PC-9 (cell line): ENCODE measurements around the gene CCDC150. TPM values are rescaled to one million over a fixed set of nuclear protein-coding genes. Genes with fewer than 3 reads are reported as not detected.

Experiments used
- BruUV-seq: library from RNA; stranded (reverse); fragments of 400-500 nt; replicated peaks from 2 replicates; lab custom pipeline; 2021; lab: Mats Ljungman, UMichigan
- CTCF ChIA-PET: fragments of 300-600 bp; sonication (Branson Sonifier 250); formaldehyde crosslinking; loops from one replicate; lab custom pipeline; 2022; ENCODE audit warnings: antibody characterized with exemption; lab: Charles Lee
- POLR2A ChIA-PET: fragments of 300-600 bp; sonication (Branson Sonifier 250); formaldehyde crosslinking; loops from one replicate; lab custom pipeline; 2022; ENCODE audit warnings: antibody characterized with exemption; ENCODE audit not compliant: unreplicated experiment; lab: Charles Lee
- DNase-seq, 2 experiments: peaks; one replicate each; pipeline versions ENCODE4 v3.0.0 to v3.0.0-alpha.2; 2015 to 2022; ENCODE audit warnings: mixed read lengths in 1 of 2
- H2AFZ ChIP-seq: fragments of 200-600 bp; sonication (generic); 2 replicates; pipeline ENCODE4 v1.8.1; 2017; ENCODE audit warnings: antibody characterized with exemption
- H3F3A ChIP-seq: fragments of 200-600 bp; sonication (generic); 2 replicates; pipeline ENCODE4 v1.8.1; 2017; ENCODE audit warnings: antibody characterized with exemption, mild to moderate bottlenecking, low read depth; ENCODE audit not compliant: insufficient read depth
- H3K27ac ChIP-seq: fragments of 200-600 bp; sonication (generic); 2 replicates; pipeline ENCODE4 v1.6.1; 2016; ENCODE audit warnings: mixed run types
- H3K27me3 ChIP-seq: fragments of 200-600 bp; sonication (generic); 2 replicates; pipeline ENCODE4 v1.6.1; 2016; ENCODE audit warnings: low read depth, mixed run types; ENCODE audit not compliant: insufficient read depth
- H3K36me3 ChIP-seq: fragments of 200-600 bp; sonication (generic); 2 replicates; pipeline ENCODE4 v1.6.1; 2016; ENCODE audit warnings: low read depth, mixed run types
- H3K4me1 ChIP-seq: fragments of 200-600 bp; sonication (generic); replicated peaks from 2 replicates; pipeline ENCODE4 v1.6.1; 2016; ENCODE audit warnings: mixed run types; ENCODE audit not compliant: insufficient read depth
- H3K4me2 ChIP-seq: fragments of 200-600 bp; sonication (generic); 2 replicates; pipeline ENCODE4 v1.6.1; 2017; ENCODE audit warnings: mixed run types
- H3K4me3 ChIP-seq: fragments of 200-600 bp; sonication (generic); 2 replicates; pipeline ENCODE4 v1.6.1; 2016; ENCODE audit warnings: mixed run types
- H3K79me2 ChIP-seq: fragments of 200-600 bp; sonication (generic); 2 replicates; pipeline ENCODE4 v1.6.1; 2017; ENCODE audit warnings: low read depth, mixed run types
- H3K9me2 ChIP-seq: fragments of 200-600 bp; sonication (generic); 2 replicates; pipeline ENCODE4 v1.8.1; 2017; ENCODE audit warnings: mild to moderate bottlenecking; ENCODE audit not compliant: insufficient read depth
- H3K9me3 ChIP-seq: fragments of 200-600 bp; sonication (generic); 2 replicates; pipeline ENCODE4 v1.8.1; 2016; ENCODE audit warnings: low read depth; ENCODE audit not compliant: insufficient read depth
- H4K20me1 ChIP-seq: fragments of 200-600 bp; sonication (generic); 2 replicates; pipeline ENCODE4 v1.8.1; 2017; ENCODE audit not compliant: insufficient read depth
- CTCF ChIP-seq: fragments of 200-600 bp; sonication (generic); conservative IDR thresholded peaks from 2 replicates; pipeline ENCODE4 v1.6.1; 2017; ENCODE audit warnings: mixed run types, antibody characterized with exemption, mild to moderate bottlenecking, moderate library complexity
- EZH2 ChIP-seq: fragments of 200-600 bp; sonication (generic); IDR thresholded peaks from 2 replicates; pipeline ENCODE4 v1.8.0; 2017; ENCODE audit warnings: antibody characterized with exemption, low read depth
- intact Hi-C: fragments of 100-400 bp; cut with micrococcal nuclease; formaldehyde crosslinking; loops from one replicate; pipeline ENCODE4 v1.10.0; 2022; ENCODE audit not compliant: unreplicated experiment
- total RNA-seq: library from RNA; stranded (reverse); gene quantifications from 2 replicates; pipeline ENCODE4 v1.2.3, GENCODE V29; 2021

CCDC150 gene
- total RNA-seq, 1 experiment from 2014 or later: 9.8 TPM

DNA sequence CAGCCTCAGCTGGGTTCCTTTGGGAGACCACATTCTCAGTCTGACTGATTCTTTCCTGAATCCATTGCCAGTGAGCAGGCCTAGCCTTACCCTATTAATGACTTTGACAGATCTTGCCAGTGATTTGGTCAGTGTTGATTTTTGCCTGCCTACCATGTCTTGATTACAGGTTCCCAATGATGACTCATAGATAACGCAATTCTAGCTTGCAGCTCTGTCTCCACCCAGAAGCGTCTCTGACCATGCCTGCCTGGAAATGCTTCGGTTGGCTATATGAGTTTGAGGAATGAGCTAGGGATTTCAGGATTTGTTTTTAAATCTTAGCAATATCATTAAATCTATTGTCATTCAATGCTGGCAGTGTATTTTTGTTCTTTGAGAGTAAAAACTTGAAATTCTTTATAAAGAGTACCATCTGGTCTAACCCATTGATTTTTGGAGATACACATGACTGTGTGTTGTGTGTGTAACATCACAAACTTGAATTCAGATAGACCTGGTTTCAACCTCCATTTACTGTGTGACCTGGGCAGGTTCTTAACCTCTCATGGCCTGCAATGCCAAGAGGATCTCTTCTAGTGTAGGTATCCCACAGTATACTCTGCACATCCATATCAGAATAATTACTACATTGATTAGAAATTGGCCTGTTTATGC lies 57.0 kb downstream of the CCDC150 start:
- Histone ChIP-seq H4K20me1 (no peaks in the 10 kb centered on the region), H3K9me3 (no peaks in the 10 kb centered on the region), H3K9me2 (no peaks in the 10 kb centered on the region), H3K4me3 (no peak overlapping the region), H3K27me3 (no peaks in the 10 kb centered on the region), H3K36me3 (no peaks in the 10 kb centered on the region), H3F3A (no peaks in the 10 kb centered on the region), H3K4me1 (0 out of 2 replicates have a peak, but pooled peaks cover 8% of the 10 kb centered on the region), H2AFZ (no peak overlapping the region), H3K27ac (no peak overlapping the region), H3K4me2 (no peak overlapping the region), H3K79me2 (no peaks in the 10 kb centered on the region)
- DNase-seq: peak; percentile 22 to 64
- intact Hi-C loops: no loop called here
- CTCF ChIA-PET: no interaction called here
- no TSS peak for BruUV-seq
- TF ChIP-seq EZH2 (no peak), CTCF (no peak)
- POLR2A ChIA-PET: no interaction called here

DNA sequence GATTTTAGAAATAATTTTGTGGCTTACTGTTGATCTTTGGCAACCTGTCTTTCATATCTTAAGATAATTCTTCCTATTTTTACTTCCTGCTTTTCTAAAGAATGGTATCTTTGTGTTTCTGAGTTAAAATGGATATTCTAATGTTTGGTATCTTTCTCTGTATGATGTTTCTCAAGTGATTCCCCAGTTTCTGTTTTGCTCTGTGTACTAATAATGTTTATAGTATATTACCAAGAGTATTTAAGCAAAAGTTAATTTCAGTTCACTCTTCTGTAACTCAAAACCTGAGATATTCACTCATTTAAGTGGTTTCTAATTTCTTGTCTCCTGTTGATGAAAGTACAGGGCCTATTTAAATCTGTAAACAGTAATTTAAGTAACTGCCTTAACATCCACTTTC lies 58.3 kb downstream of the CCDC150 start:
- H4K20me1 ChIP-seq: no peaks in the 10 kb centered on the region
- ChIA-PET CTCF (no interaction called here), POLR2A (no interaction called here)
- H3F3A ChIP-seq: no peaks in the 10 kb centered on the region
- H3K36me3 ChIP-seq: no peaks in the 10 kb centered on the region
- no peak overlapping the region for H2AFZ ChIP-seq
- H3K9me3 ChIP-seq: no peaks in the 10 kb centered on the region
- H3K4me2 ChIP-seq: no peak overlapping the region
- H3K79me2 ChIP-seq: no peaks in the 10 kb centered on the region
- DNase-seq: no peak
- BruUV-seq: no TSS peak
- intact Hi-C loops: no loop called here
- no peaks in the 10 kb centered on the region for H3K9me2 ChIP-seq
- no peaks in the 10 kb centered on the region for H3K27me3 ChIP-seq
- no peak overlapping the region for H3K4me3 ChIP-seq
- TF ChIP-seq CTCF (no peak), EZH2 (no peak)
- no peak overlapping the region for H3K27ac ChIP-seq
- 0 out of 2 replicates have a peak, but pooled peaks cover 8% of the 10 kb centered on the region for H3K4me1 ChIP-seq

GRCh38 chr2:196702641-196703040 lies 63.1 kb downstream of the CCDC150 start:
- intact Hi-C loops: no loop called here

More at GRCh38 chr2:196702641-196703040, 63.1 kb downstream of the CCDC150 start:
- CTCF ChIA-PET: no interaction called here
- H3K4me1 ChIP-seq: no peaks in the 10 kb centered on the region
- POLR2A ChIA-PET: no interaction called here
- no TSS peak for BruUV-seq
- no peaks in the 10 kb centered on the region for H4K20me1 ChIP-seq
- no peak overlapping the region for H2AFZ ChIP-seq
- no peak overlapping the region for H3K4me3 ChIP-seq
- DNase-seq: no peak
- no peak overlapping the region for H3K27ac ChIP-seq
- TF ChIP-seq CTCF (no peak), EZH2 (no peak)
- no peaks in the 10 kb centered on the region for H3K9me2 ChIP-seq
- H3K9me3 ChIP-seq: no peaks in the 10 kb centered on the region
- no peak overlapping the region for H3K4me2 ChIP-seq
- no peaks in the 10 kb centered on the region for H3K27me3 ChIP-seq
- no peaks in the 10 kb centered on the region for H3K36me3 ChIP-seq
- no peaks in the 10 kb centered on the region for H3F3A ChIP-seq
- H3K79me2 ChIP-seq: no peaks in the 10 kb centered on the region
